ENCODE results near the gene TTPAL.

Gene TTPAL

GRCh38 chr20:44448753-44449546 lies 26.7 kb upstream of the TTPAL start:
- peak; percentile 72 for TF ChIP-seq CTCF (IDR thresholded peaks at IDR 0.05; ENCODE audit: low read depth, low read length)
- H3K36me3 ChIP-seq: no peaks in the 10 kb centered on the region
- no peaks in the 10 kb centered on the region for H3K27me3 ChIP-seq (ENCODE audit: insufficient read depth, low read depth, severe bottlenecking)
- peak; percentile 32 for DNase-seq
- H3K9me3 ChIP-seq (ENCODE audit: severe bottlenecking): no peaks in the 10 kb centered on the region
- no peak overlapping the region for H3K4me3 ChIP-seq (ENCODE audit: low read depth, low read length)
- H3K27ac ChIP-seq: no peak overlapping the region

- no peak for TF ChIP-seq CTCF (IDR thresholded peaks at IDR 0.05; ENCODE audit: low read depth, low read length)
- Histone ChIP-seq H3K36me3 (no peaks in the 10 kb centered on the region), H3K27ac (no peak overlapping the region), H3K4me3 (ENCODE audit: low read depth, low read length) (no peak overlapping the region), H3K27me3 (ENCODE audit: insufficient read depth, low read depth, severe bottlenecking) (no peaks in the 10 kb centered on the region), H3K9me3 (ENCODE audit: severe bottlenecking) (no peaks in the 10 kb centered on the region)
- DNase-seq: no peak
Measured at GRCh38 chr20:44449864-44450263, 25.8 kb upstream of the TTPAL start.

GRCh38 chr20:44450281-44450889 lies 25.3 kb upstream of the TTPAL start:
- Histone ChIP-seq H3K27ac (no peak overlapping the region), H3K4me3 (ENCODE audit: low read depth, low read length) (no peak overlapping the region), H3K9me3 (ENCODE audit: severe bottlenecking) (no peaks in the 10 kb centered on the region), H3K36me3 (no peaks in the 10 kb centered on the region), H3K27me3 (ENCODE audit: insufficient read depth, low read depth, severe bottlenecking) (no peaks in the 10 kb centered on the region)
- no peak for DNase-seq
- TF ChIP-seq CTCF (IDR thresholded peaks at IDR 0.05; ENCODE audit: low read depth, low read length): no peak

GRCh38 chr20:44450903-44451450 lies 24.7 kb upstream of the TTPAL start:
- Histone ChIP-seq H3K9me3 (ENCODE audit: severe bottlenecking) (no peaks in the 10 kb centered on the region), H3K27ac (no peak overlapping the region), H3K27me3 (ENCODE audit: insufficient read depth, low read depth, severe bottlenecking) (no peaks in the 10 kb centered on the region), H3K4me3 (ENCODE audit: low read depth, low read length) (no peak overlapping the region), H3K36me3 (no peaks in the 10 kb centered on the region)
- no peak for DNase-seq
- TF ChIP-seq CTCF (IDR thresholded peaks at IDR 0.05; ENCODE audit: low read depth, low read length): no peak

GRCh38 chr20:44454306-44454963 lies 21.2 kb upstream of the TTPAL start:
- DNase-seq: no peak
- H3K27ac ChIP-seq: no peak overlapping the region
- H3K27me3 ChIP-seq (ENCODE audit: insufficient read depth, low read depth, severe bottlenecking): no peaks in the 10 kb centered on the region
- no peak for TF ChIP-seq CTCF (IDR thresholded peaks at IDR 0.05; ENCODE audit: low read depth, low read length)
- no peak overlapping the region for H3K4me3 ChIP-seq (ENCODE audit: low read depth, low read length)
- no peaks in the 10 kb centered on the region for H3K9me3 ChIP-seq (ENCODE audit: severe bottlenecking)
- H3K36me3 ChIP-seq: no peaks in the 10 kb centered on the region

All from WERI-Rb-1 (cell line).